Neural progenitor cell (in vitro differentiated cells): Measurements from ENCODE around the gene CNRIP1. TPM values are rescaled to one million over a fixed set of nuclear protein-coding genes. Genes with fewer than 3 reads are reported as not detected.

Source experiments
- DNase-seq: peaks from one replicate; pipeline ENCODE4 v3.0.0-alpha.2; 2016; ENCODE audit warnings: low spot score
- H2AFZ ChIP-seq: fragments of 200-600 bp; sonication (generic); replicated peaks from 2 replicates; pipeline ENCODE4 v1.6.1; 2016; ENCODE audit warnings: antibody characterized with exemption
- H3F3A ChIP-seq: fragments of 200-600 bp; sonication (generic); 2 replicates; pipeline ENCODE4 v1.6.1; 2016; ENCODE audit warnings: antibody characterized with exemption, low read depth
- H3K27ac ChIP-seq: fragments of 200-600 bp; sonication (generic); 2 replicates; pipeline ENCODE4 v1.5.1; 2016; ENCODE audit warnings: mild to moderate bottlenecking
- H3K27me3 ChIP-seq: fragments of 200-600 bp; sonication (generic); 2 replicates; pipeline ENCODE4 v1.6.1; 2016; ENCODE audit warnings: mild to moderate bottlenecking, moderate library complexity
- H3K36me3 ChIP-seq: fragments of 200-600 bp; sonication (generic); 2 replicates; pipeline ENCODE4 v1.5.1; 2016
- H3K4me1 ChIP-seq: fragments of 200-600 bp; sonication (generic); 2 replicates; pipeline ENCODE4 v1.6.1; 2016; ENCODE audit warnings: mixed run types
- H3K4me2 ChIP-seq: fragments of 200-600 bp; sonication (generic); 2 replicates; pipeline ENCODE4 v1.6.1; 2016
- H3K4me3 ChIP-seq: fragments of 200-600 bp; sonication (generic); 2 replicates; pipeline ENCODE4 v1.5.1; 2016
- H3K79me2 ChIP-seq: fragments of 200-600 bp; sonication (generic); 2 replicates; pipeline ENCODE4 v1.6.1; 2016; ENCODE audit warnings: low read depth
- H3K9ac ChIP-seq: fragments of 200-600 bp; sonication (generic); 2 replicates; pipeline ENCODE4 v1.6.1; 2016
- H3K9me3 ChIP-seq: fragments of 200-600 bp; sonication (generic); 2 replicates; pipeline ENCODE4 v1.5.1; 2016; ENCODE audit warnings: low read depth
- H4K20me1 ChIP-seq: fragments of 200-600 bp; sonication (generic); 2 replicates; pipeline ENCODE4 v1.6.1; 2016; ENCODE audit warnings: low read depth
- H3K27ac Mint-ChIP-seq: 3 replicates; pipeline ENCODE4 v1.8.0; 2021; ENCODE audit warnings: mixed read lengths
- H3K27me3 Mint-ChIP-seq: 2 replicates; pipeline ENCODE4 v1.8.0; 2022; ENCODE audit warnings: low read depth, mild to moderate bottlenecking, inconsistent platforms, moderate library complexity, mixed read lengths; ENCODE audit not compliant: insufficient read depth
- H3K36me3 Mint-ChIP-seq: 3 replicates; pipeline ENCODE4 v1.8.0; 2021; ENCODE audit warnings: mixed read lengths
- H3K4me1 Mint-ChIP-seq: 3 replicates; pipeline ENCODE4 v1.8.0; 2021; ENCODE audit warnings: mixed read lengths
- H3K4me3 Mint-ChIP-seq: 3 replicates; pipeline ENCODE4 v1.8.0; 2021; ENCODE audit warnings: mild to moderate bottlenecking, moderate library complexity, mixed read lengths
- H3K9me3 Mint-ChIP-seq: 3 replicates; pipeline ENCODE4 v1.8.0; 2020; ENCODE audit warnings: mixed read lengths
- CTCF ChIP-seq: fragments of 200-600 bp; sonication (generic); IDR thresholded peaks from 2 replicates; pipeline ENCODE4 v1.5.1; 2017; ENCODE audit warnings: antibody characterized with exemption, mild to moderate bottlenecking
- EZH2 ChIP-seq: fragments of 200-600 bp; sonication (generic); IDR thresholded peaks from 2 replicates; pipeline ENCODE4 v1.6.1; 2017; ENCODE audit warnings: antibody characterized with exemption, mild to moderate bottlenecking, moderate library complexity
- EZH2phosphoT487 ChIP-seq: fragments of 200-600 bp; sonication (generic); IDR thresholded peaks from 2 replicates; pipeline ENCODE4 v1.6.1; 2017; ENCODE audit warnings: antibody characterized with exemption
- total RNA-seq: library from RNA; depleted of rRNA; stranded (reverse); fragments of >200 nt; gene quantifications from 2 replicates; pipeline ENCODE4 v1.2.3, GENCODE V29; 2015; ENCODE audit warnings: low replicate concordance

Gene CNRIP1
- total RNA-seq, 1 donor from 2014 or later, result 5.0 TPM

- Histone ChIP-seq H3K9me3 (no peaks in the 10 kb centered on the region), H3K36me3 (no peaks in the 10 kb centered on the region), H3K27ac (peak overlapping the region; percentile 78), H2AFZ (peak overlapping the region; percentile 82), H3K4me2 (peak overlapping the region; percentile 89), H3K27me3 (no peaks in the 10 kb centered on the region), H3K4me1 (peaks cover 30% of the 10 kb centered on the region), H3K9ac (peak overlapping the region; percentile 58), H4K20me1 (peaks cover 29% of the 10 kb centered on the region), H3K79me2 (peaks cover 52% of the 10 kb centered on the region), H3F3A (peaks cover 17% of the 10 kb centered on the region), H3K4me3 (peak overlapping the region; percentile 96)
- Mint-ChIP-seq H3K9me3 (no peaks in the 10 kb centered on the region), H3K4me3 (peak overlapping the region; percentile 97), H3K27me3 (peaks cover 4% of the 10 kb centered on the region), H3K4me1 (peaks cover 33% of the 10 kb centered on the region), H3K27ac (peak overlapping the region; percentile 35), H3K36me3 (no peaks in the 10 kb centered on the region)
- TF ChIP-seq CTCF (no peak), EZH2phosphoT487 (no peak), EZH2 (no peak)
- DNase-seq, result peak; percentile 51
Measured at GRCh38 chr2:68253219-68254068, 66.3 kb downstream of the CNRIP1 start.

DNA sequence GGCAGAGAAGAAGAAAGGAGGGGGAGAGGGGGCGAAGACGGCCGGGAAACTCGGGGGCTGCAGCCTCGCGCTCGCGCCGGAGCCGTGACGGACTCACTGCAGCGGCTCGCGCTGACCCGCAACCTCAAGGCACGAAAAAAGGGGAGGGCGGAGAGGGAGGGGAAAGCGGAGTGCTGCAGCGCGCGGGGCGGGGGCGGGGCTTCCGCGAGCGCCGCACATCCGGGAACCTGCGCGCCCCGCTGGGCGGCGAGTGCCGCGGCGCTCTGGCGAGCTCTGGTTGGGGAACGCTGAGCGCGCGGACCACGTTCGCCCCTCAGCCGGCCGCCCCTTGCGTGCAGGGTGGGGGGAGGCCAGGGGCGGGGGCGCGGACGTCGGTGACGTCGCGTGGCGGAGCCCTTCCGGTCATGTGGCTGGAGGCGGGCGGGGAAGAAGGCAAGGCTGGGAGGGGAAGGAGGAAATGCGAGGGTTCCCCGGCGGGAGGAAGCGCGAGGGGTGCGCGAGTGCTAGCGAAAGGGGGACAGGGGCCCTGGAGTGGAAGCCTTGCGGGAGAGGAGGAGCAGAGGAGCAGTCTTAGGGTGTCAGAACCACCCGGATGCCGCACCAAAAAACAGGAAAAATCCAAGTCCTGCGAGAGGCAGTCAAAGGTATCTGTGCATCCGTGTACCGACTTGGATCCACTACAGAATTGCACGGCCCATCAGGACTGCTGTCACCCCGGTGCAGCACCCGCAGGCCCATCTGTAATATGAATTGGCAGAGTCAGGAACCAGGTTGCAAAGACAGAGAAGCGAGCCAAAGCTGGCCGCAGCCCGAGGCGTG lies 67.1 kb downstream of the CNRIP1 start, which contains the start of gene PPP3R1:
PPP3R1 (minus strand) TSS at position 133 of the 819 bp plus-strand sequence. CDS start 405 bp downstream, outside the sequence.
- H3F3A ChIP-seq, result peaks cover 17% of the 10 kb centered on the region
- Mint-ChIP-seq H3K27ac (peak within 1 kb of the TSS; percentile 95), H3K4me3 (peak within 1 kb of the TSS; percentile 97), H3K9me3 (no peaks in the 10 kb centered on the region), H3K36me3 (no peaks in the 10 kb centered on the region), H3K4me1 (peaks cover 33% of the 10 kb centered on the region), H3K27me3 (peaks cover 4% of the 10 kb centered on the region)
- peaks cover 39% of the 10 kb centered on the region for H3K4me1 ChIP-seq
- peak within 1 kb of the TSS; percentile 82 for H2AFZ ChIP-seq
- H3K27me3 ChIP-seq, result no peaks in the 10 kb centered on the region
- peak within 1 kb of the TSS; percentile 98 for H3K27ac ChIP-seq
- DNase-seq, result peak; percentile 98
- no peak for TF ChIP-seq EZH2
- no peak for TF ChIP-seq EZH2phosphoT487
- no peak for TF ChIP-seq CTCF
- H3K4me2 ChIP-seq, result peak within 1 kb of the TSS; percentile 89
- no peaks in the 10 kb centered on the region for H3K9me3 ChIP-seq
- H4K20me1 ChIP-seq, result peaks cover 37% of the 10 kb centered on the region
- peak within 1 kb of the TSS; percentile 83 for H3K9ac ChIP-seq
- H3K36me3 ChIP-seq, result no peaks in the 10 kb centered on the region
- H3K79me2 ChIP-seq, result peaks cover 60% of the 10 kb centered on the region
- H3K4me3 ChIP-seq, result peak within 1 kb of the TSS; percentile 96

GRCh38 chr2:68251855-68252399 lies 67.8 kb downstream of the CNRIP1 start:
- Histone ChIP-seq H3K36me3 (no peaks in the 10 kb centered on the region), H3K4me1 (peaks cover 40% of the 10 kb centered on the region), H2AFZ (no peak overlapping the region), H3K4me2 (peak overlapping the region; percentile 74), H3K4me3 (peak overlapping the region; percentile 96), H4K20me1 (peaks cover 44% of the 10 kb centered on the region), H3K9me3 (no peaks in the 10 kb centered on the region), H3K27me3 (no peaks in the 10 kb centered on the region), H3K27ac (peak overlapping the region; percentile 98), H3F3A (peaks cover 17% of the 10 kb centered on the region), H3K79me2 (peaks cover 67% of the 10 kb centered on the region), H3K9ac (peak overlapping the region; percentile 83)
- no peak overlapping the region for H3K27ac Mint-ChIP-seq
- H3K4me3 Mint-ChIP-seq, result peak overlapping the region; percentile 87
- TF ChIP-seq EZH2phosphoT487 (no peak), CTCF (no peak), EZH2 (no peak)
- peak; percentile 72 for DNase-seq
- H3K27me3 Mint-ChIP-seq, result peaks cover 4% of the 10 kb centered on the region
- H3K9me3 Mint-ChIP-seq, result no peaks in the 10 kb centered on the region
- peaks cover 31% of the 10 kb centered on the region for H3K4me1 Mint-ChIP-seq
- no peaks in the 10 kb centered on the region for H3K36me3 Mint-ChIP-seq
